ENCODE results near the gene DUOXA2. TPM values are rescaled to one million over a fixed set of nuclear protein-coding genes. Genes with fewer than 3 reads are reported as not detected.

Gene DUOXA2
- total RNA-seq, 1 donor from 2014 or later: not detected

DNA sequence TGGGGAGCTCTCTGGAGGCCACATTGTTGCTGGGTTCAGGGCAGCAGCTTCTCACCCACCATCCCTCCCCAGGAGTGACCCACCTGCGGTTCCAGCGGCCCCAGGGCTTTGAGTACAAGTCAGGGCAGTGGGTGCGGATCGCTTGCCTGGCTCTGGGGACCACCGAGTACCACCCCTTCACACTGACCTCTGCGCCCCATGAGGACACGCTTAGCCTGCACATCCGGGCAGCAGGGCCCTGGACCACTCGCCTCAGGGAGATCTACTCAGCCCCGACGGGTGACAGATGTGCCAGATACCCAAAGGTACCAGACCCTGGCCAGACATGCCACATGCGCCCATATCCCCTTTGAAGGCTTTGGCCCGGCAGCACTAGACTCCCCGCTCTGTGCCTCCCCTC, 47.5 kb downstream of the DUOXA2 start:
- H3K36me3 Mint-ChIP-seq (ENCODE audit: low read depth, unreplicated experiment): no peaks in the 10 kb centered on the region
- H3K27me3 ChIP-seq (ENCODE audit: insufficient read depth, low read length): no peaks in the 10 kb centered on the region
- H3K9me3 ChIP-seq (ENCODE audit: insufficient read depth, low read depth, low read length): no peaks in the 10 kb centered on the region
- H3K4me3 Mint-ChIP-seq (ENCODE audit: unreplicated experiment): no peak overlapping the region
- FAIRE-seq (no peak), DNase-seq (ENCODE audit: low read depth) (no peak)
- no peak overlapping the region for H3K27ac ChIP-seq (ENCODE audit: low read depth, low read length)
- H3K36me3 ChIP-seq (ENCODE audit: insufficient read depth, low read length): no peaks in the 10 kb centered on the region
- H3K4me1 ChIP-seq (ENCODE audit: insufficient read depth, low read length): peaks cover 33% of the 10 kb centered on the region
- no peaks in the 10 kb centered on the region for H3K79me2 ChIP-seq (ENCODE audit: insufficient read depth, low read length)
- TF ChIP-seq EZH2 (IDR thresholded peaks at IDR 0.05; ENCODE audit: insufficient read depth, low read length): no peak
- TF ChIP-seq, protein P1, sequence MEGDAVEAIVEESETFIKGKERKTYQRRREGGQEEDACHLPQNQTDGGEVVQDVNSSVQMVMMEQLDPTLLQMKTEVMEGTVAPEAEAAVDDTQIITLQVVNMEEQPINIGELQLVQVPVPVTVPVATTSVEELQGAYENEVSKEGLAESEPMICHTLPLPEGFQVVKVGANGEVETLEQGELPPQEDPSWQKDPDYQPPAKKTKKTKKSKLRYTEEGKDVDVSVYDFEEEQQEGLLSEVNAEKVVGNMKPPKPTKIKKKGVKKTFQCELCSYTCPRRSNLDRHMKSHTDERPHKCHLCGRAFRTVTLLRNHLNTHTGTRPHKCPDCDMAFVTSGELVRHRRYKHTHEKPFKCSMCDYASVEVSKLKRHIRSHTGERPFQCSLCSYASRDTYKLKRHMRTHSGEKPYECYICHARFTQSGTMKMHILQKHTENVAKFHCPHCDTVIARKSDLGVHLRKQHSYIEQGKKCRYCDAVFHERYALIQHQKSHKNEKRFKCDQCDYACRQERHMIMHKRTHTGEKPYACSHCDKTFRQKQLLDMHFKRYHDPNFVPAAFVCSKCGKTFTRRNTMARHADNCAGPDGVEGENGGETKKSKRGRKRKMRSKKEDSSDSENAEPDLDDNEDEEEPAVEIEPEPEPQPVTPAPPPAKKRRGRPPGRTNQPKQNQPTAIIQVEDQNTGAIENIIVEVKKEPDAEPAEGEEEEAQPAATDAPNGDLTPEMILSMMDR (IDR thresholded peaks at IDR 0.05; ENCODE audit: insufficient read depth, low read depth, low read length): no peak
- no peaks in the 10 kb centered on the region for H3K9me3 Mint-ChIP-seq (ENCODE audit: unreplicated experiment)
- peak overlapping the region; percentile 41 for H3K27ac Mint-ChIP-seq (ENCODE audit: unreplicated experiment)
- H3K27me3 Mint-ChIP-seq (ENCODE audit: low read depth, unreplicated experiment): peaks cover 2% of the 10 kb centered on the region
- no peak overlapping the region for H2AFZ ChIP-seq (ENCODE audit: low read depth, low read length)
- no peak overlapping the region for H3K9ac ChIP-seq (ENCODE audit: low read length)
- H3K4me2 ChIP-seq (ENCODE audit: low read length): no peak overlapping the region
- peaks cover 25% of the 10 kb centered on the region for H3K4me1 Mint-ChIP-seq (ENCODE audit: low read depth, unreplicated experiment)
- no peak overlapping the region for H3K4me3 ChIP-seq (ENCODE audit: insufficient read depth, low read depth, low read length)
- H4K20me1 ChIP-seq (ENCODE audit: insufficient read depth, low read length): no peaks in the 10 kb centered on the region

DNA sequence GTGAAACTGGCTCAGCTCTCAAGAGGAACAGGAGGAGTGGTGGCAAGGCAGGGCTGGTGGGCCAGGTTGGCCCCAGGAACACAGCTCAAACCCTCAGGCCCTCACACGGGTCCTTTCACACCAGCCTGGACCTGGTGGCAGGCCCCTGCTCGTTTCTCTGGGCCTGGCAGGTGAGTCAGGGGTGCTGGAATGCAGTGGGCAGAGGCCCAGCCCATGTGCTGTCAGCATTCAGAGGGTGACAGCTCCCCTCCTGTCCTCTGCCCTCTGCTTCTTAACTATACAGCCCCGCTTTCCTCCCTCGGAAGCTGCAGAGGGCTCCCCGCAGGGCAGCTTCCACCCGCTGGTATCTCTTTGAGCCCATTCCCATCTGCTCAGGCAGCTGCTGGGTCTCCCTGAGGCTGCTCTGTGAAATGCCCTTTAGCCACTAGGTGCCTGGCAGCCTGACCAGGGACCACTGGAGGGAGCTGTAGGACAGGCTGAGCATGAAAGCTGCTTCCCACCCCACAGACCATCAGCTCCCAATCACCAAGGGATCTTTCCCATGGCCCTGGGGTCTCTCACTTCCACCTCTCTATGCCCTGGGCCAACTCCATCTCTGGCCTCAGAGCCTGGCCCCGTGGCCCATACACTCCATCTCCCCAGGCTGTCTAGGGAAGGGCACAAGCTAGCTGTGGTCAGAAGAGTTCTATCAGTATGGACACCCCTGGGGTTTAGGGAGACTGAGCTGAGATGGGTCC, 48.8 kb downstream of the DUOXA2 start:
- Mint-ChIP-seq H3K4me3 (ENCODE audit: unreplicated experiment) (no peak overlapping the region), H3K27ac (ENCODE audit: unreplicated experiment) (peak overlapping the region; percentile 84), H3K9me3 (ENCODE audit: unreplicated experiment) (no peaks in the 10 kb centered on the region), H3K27me3 (ENCODE audit: low read depth, unreplicated experiment) (peaks cover 2% of the 10 kb centered on the region), H3K4me1 (ENCODE audit: low read depth, unreplicated experiment) (peaks cover 14% of the 10 kb centered on the region), H3K36me3 (ENCODE audit: low read depth, unreplicated experiment) (no peaks in the 10 kb centered on the region)
- H3K4me2 ChIP-seq (ENCODE audit: low read length): peak overlapping the region; percentile 59
- H3K27ac ChIP-seq (ENCODE audit: low read depth, low read length): no peak overlapping the region
- DNase-seq (ENCODE audit: low read depth) (peak; percentile 61), FAIRE-seq (no peak)
- H3K36me3 ChIP-seq (ENCODE audit: insufficient read depth, low read length): no peaks in the 10 kb centered on the region
- H3K79me2 ChIP-seq (ENCODE audit: insufficient read depth, low read length): no peaks in the 10 kb centered on the region
- peaks cover 22% of the 10 kb centered on the region for H3K4me1 ChIP-seq (ENCODE audit: insufficient read depth, low read length)
- peak overlapping the region; percentile 53 for H3K9ac ChIP-seq (ENCODE audit: low read length)
- no peaks in the 10 kb centered on the region for H3K9me3 ChIP-seq (ENCODE audit: insufficient read depth, low read depth, low read length)
- H3K4me3 ChIP-seq (ENCODE audit: insufficient read depth, low read depth, low read length): no peak overlapping the region
- no peaks in the 10 kb centered on the region for H4K20me1 ChIP-seq (ENCODE audit: insufficient read depth, low read length)
- H2AFZ ChIP-seq (ENCODE audit: low read depth, low read length): peak overlapping the region; percentile 37
- TF ChIP-seq, protein P1 (IDR thresholded peaks at IDR 0.05; ENCODE audit: insufficient read depth, low read depth, low read length): peak; percentile 90
- TF ChIP-seq EZH2 (IDR thresholded peaks at IDR 0.05; ENCODE audit: insufficient read depth, low read length): no peak
- no peaks in the 10 kb centered on the region for H3K27me3 ChIP-seq (ENCODE audit: insufficient read depth, low read length)

DNA sequence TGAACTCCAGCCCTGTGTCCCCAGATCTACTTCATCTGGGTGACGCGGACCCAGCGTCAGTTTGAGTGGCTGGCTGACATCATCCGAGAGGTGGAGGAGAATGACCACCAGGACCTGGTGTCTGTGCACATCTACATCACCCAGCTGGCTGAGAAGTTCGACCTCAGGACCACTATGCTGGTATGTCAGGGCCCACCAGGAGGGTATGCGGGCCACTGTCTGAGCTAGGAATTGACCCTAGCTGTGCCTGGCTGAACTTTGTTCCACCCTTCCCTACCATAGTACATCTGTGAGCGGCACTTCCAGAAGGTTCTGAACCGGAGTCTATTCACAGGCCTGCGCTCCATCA, 49.4 kb downstream of the DUOXA2 start:
- no peak overlapping the region for H3K4me3 Mint-ChIP-seq (ENCODE audit: unreplicated experiment)
- peak overlapping the region; percentile 59 for H3K4me2 ChIP-seq (ENCODE audit: low read length)
- H3K4me1 ChIP-seq (ENCODE audit: insufficient read depth, low read length): peaks cover 19% of the 10 kb centered on the region
- H3K27me3 ChIP-seq (ENCODE audit: insufficient read depth, low read length): no peaks in the 10 kb centered on the region
- no peaks in the 10 kb centered on the region for H3K9me3 Mint-ChIP-seq (ENCODE audit: unreplicated experiment)
- TF ChIP-seq, protein P1 (IDR thresholded peaks at IDR 0.05; ENCODE audit: insufficient read depth, low read depth, low read length): no peak
- TF ChIP-seq EZH2 (IDR thresholded peaks at IDR 0.05; ENCODE audit: insufficient read depth, low read length): no peak
- peak overlapping the region; percentile 53 for H3K9ac ChIP-seq (ENCODE audit: low read length)
- H3K36me3 Mint-ChIP-seq (ENCODE audit: low read depth, unreplicated experiment): no peaks in the 10 kb centered on the region
- peaks cover 11% of the 10 kb centered on the region for H3K4me1 Mint-ChIP-seq (ENCODE audit: low read depth, unreplicated experiment)
- no peaks in the 10 kb centered on the region for H3K9me3 ChIP-seq (ENCODE audit: insufficient read depth, low read depth, low read length)
- H3K79me2 ChIP-seq (ENCODE audit: insufficient read depth, low read length): no peaks in the 10 kb centered on the region
- H4K20me1 ChIP-seq (ENCODE audit: insufficient read depth, low read length): no peaks in the 10 kb centered on the region
- no peak overlapping the region for H3K27ac ChIP-seq (ENCODE audit: low read depth, low read length)
- DNase-seq (ENCODE audit: low read depth): no peak
- FAIRE-seq: no peak
- H3K4me3 ChIP-seq (ENCODE audit: insufficient read depth, low read depth, low read length): no peak overlapping the region
- H2AFZ ChIP-seq (ENCODE audit: low read depth, low read length): no peak overlapping the region
- H3K27me3 Mint-ChIP-seq (ENCODE audit: low read depth, unreplicated experiment): no peaks in the 10 kb centered on the region
- no peak overlapping the region for H3K27ac Mint-ChIP-seq (ENCODE audit: unreplicated experiment)
- H3K36me3 ChIP-seq (ENCODE audit: insufficient read depth, low read length): no peaks in the 10 kb centered on the region

Measured in astrocyte (in vitro differentiated cells and primary cell).